Measurements from ENCODE around the gene MYO18A.

The MYO18A gene

DNA sequence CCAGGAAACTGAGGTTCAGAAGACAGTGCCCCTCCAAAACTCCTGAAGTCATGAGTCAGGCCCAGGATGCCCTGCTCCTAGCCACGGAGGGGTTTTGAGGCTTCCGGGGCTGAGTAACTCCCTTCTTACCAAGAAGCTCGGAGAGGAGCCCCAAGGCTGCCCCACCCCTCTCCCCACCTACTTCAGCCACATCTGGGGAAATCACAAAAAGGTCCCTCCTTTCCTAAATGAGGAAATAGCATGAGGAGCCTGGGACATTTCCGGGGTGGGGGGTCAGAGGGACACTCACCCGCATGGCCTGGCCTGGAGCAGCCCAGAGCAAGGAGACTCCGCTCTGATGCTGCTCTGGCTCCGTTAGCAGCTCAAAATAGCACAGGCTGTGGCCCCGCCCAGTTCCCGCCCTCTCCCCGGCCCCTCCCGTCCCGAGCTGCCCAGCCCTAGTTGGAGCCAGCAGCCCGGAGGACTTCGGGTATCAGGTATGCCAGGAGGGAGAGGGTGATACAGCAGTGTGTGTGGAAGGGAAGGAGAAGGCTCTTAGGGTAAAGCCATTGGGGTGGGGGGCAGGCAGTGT is 40.1 kb downstream of the MYO18A start:
- POLR2A ChIA-PET: interaction anchor here (0.6 to 1.3 kb wide), 6 partner anchors 9 to 721 kb away, joined by 3 to 6 read pairs (median 4); partner anchors contain the start of gene NUFIP2
- TF ChIP-seq, protein P1, sequence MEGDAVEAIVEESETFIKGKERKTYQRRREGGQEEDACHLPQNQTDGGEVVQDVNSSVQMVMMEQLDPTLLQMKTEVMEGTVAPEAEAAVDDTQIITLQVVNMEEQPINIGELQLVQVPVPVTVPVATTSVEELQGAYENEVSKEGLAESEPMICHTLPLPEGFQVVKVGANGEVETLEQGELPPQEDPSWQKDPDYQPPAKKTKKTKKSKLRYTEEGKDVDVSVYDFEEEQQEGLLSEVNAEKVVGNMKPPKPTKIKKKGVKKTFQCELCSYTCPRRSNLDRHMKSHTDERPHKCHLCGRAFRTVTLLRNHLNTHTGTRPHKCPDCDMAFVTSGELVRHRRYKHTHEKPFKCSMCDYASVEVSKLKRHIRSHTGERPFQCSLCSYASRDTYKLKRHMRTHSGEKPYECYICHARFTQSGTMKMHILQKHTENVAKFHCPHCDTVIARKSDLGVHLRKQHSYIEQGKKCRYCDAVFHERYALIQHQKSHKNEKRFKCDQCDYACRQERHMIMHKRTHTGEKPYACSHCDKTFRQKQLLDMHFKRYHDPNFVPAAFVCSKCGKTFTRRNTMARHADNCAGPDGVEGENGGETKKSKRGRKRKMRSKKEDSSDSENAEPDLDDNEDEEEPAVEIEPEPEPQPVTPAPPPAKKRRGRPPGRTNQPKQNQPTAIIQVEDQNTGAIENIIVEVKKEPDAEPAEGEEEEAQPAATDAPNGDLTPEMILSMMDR (IDR thresholded peaks at IDR 0.05; ENCODE audit: control extremely low read depth, extremely low read depth, low read depth, missing control alignments): no peak
- CTCF ChIA-PET: interaction anchor here (1.0 to 4.7 kb wide), 10 partner anchors 8 to 451 kb away, joined by 3 to 47 read pairs (median 14); partner anchors contain the start of gene MYO18A
- peak; percentile 80 for DNase-seq (ENCODE audit: extremely low spot score)

DNA sequence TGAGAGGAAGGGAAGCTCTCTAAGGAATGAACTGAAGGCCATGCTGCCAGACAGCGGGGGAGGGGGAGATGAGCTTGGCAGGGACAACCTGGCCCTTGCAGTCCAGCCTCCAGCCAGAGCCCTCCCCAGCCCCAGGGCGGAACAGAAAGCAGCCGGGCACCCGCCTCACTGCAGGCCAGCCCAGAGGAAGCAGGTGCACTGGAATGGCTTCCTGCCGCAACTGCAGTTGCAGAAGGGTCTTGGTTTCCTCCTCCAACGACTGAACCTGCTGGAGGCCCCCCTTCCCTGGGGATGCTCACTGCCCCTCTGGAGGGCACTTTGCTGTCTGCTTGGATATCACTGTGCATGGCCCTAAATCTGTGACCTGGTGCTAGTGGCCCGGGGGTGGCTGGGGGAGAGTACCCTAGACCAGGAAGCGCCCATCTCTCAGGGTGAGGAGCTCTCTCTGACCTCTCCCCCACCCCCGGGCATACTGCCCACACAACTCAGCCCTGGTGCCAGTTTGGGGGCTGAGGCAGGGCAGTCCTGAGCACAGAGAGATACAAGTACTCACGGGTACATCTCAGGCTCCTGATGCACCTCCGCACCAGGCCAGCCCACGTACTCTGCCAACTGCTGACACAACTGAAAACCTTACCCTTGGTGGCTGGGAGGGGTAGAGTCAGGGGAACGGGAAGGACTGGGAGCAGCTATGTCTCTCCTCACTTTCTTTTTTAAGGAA is 41.1 kb downstream of the MYO18A start:
- ChIA-PET CTCF (interaction anchor here (0.9 to 4.7 kb wide), 10 partner anchors 9 to 174 kb away, joined by 3 to 47 read pairs (median 15); partner anchors contain the start of gene MYO18A), POLR2A (interaction anchor here (1.0 kb wide), 1 partner anchor 40 kb away, joined by 3 read pairs; no protein-coding TSS in a partner anchor)
- DNase-seq (ENCODE audit: extremely low spot score): no peak
- TF ChIP-seq, protein P1 (IDR thresholded peaks at IDR 0.05; ENCODE audit: control extremely low read depth, extremely low read depth, low read depth, missing control alignments): no peak

DNA sequence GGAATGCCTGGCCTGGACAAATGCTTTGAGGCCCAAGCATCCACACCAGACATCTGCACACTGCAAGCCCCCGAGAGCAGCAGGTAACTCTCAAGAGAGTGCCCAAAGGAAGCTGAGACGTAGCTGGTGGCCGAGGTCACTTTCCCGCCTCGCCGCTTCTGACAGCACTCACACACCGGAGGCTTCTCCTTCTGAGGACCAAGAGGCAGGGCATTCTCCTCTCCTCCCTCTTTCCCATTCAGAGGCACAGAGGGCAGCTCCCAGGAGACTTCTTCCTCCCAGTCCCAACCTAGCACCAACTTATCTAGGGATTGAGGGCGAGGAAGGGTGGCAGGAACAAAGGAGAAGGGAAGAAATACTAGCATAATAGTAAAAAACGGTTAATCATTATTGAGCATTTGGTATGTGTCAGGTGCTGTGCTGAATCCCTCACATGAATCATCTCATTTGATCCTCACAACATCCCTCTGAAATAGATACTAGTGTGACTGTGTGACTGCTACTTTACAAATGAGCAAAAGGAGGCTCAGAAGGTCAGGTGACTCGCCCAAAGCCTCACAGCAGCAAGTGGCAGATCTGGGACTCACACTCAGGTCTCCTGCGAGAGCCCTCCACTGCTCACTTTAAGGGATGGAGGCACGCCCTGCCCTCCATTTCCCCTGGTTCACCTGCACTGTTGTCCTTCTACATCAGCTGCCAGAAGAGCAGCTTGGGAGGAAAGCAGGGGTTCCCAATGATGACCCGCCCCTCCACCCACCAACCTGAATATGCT is 41.8 kb downstream of the MYO18A start:
- POLR2A ChIA-PET: no interaction called here
- CTCF ChIA-PET: interaction anchor here (0.9 to 4.7 kb wide), 11 partner anchors 8 to 81 kb away, joined by 3 to 47 read pairs (median 8); partner anchors contain the start of gene MYO18A
- DNase-seq (ENCODE audit: extremely low spot score): peak; percentile 57

DNA sequence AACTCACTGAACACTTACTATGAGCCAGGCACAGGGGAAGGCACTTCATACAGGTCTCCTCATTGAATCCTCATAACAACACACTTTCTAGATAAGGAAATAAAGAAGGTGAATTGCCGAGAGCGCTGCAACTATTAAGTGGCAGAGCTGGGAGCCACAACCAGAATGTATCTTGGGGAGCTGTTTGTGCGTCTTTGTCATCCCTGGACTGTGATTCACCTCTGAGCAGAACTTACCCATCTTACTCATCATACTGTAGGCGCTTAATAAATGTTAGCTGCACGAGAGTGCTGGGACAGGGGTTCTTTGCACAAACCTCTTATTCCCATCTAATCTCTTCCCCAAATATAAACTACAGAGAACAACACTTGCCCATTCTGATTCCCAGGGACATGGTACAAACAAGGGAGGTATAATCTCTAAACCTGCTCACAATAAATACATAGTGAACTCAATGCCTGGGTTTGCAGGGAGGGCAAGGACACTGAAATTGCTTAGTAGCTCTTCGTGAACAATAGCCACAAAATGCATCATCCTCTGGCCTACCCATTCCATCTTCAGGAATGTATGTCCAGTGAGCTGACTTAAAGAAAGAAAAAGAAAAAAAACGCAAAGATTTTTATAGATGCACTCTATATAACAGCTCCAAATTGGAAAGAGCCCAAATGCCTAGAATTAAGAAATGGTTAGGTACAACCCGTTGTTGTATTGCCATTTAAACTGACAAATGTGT is 43.0 kb downstream of the MYO18A start:
- no peak for DNase-seq (ENCODE audit: extremely low spot score)
- ChIA-PET POLR2A (no interaction called here), CTCF (interaction anchor here (0.9 to 4.7 kb wide), 12 partner anchors 7 to 233 kb away, joined by 3 to 47 read pairs (median 7); partner anchors contain the start of gene MYO18A)
- TF ChIP-seq, protein P1 (IDR thresholded peaks at IDR 0.05; ENCODE audit: control extremely low read depth, extremely low read depth, low read depth, missing control alignments): no peak

More for the DNA sequence above, 41.8 kb downstream of the MYO18A start:
- TF ChIP-seq, protein P1 (IDR thresholded peaks at IDR 0.05; ENCODE audit: control extremely low read depth, extremely low read depth, low read depth, missing control alignments): no peak

DNA sequence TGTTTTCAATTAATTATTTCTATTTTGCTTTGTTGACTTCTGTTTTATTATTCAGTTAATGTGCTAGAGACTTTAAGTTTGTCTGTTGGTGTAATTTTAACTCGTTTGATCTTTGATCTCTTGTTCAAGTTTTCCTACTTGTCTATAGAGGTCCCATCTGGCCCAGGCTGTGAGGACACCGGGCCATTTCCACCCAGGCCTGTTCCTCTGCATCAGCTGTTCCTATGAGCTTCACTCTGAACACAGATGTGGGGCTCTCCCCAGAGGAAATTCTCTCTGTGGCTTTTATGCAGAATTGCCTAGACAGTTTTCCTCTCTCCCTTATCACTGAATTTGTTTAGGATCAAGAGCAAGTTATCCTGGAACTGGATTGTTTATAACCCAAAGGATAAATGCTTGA is 44.7 kb downstream of the MYO18A start:
- TF ChIP-seq, protein P1 (IDR thresholded peaks at IDR 0.05; ENCODE audit: control extremely low read depth, extremely low read depth, low read depth, missing control alignments): no peak
- no peak for DNase-seq (ENCODE audit: extremely low spot score)
- CTCF ChIA-PET: interaction anchor here (0.7 to 3.5 kb wide), 4 partner anchors 8 to 18 kb away, joined by 4 to 22 read pairs (median 4); no protein-coding TSS in a partner anchor
- POLR2A ChIA-PET: no interaction called here
